Amniotic stem cell (primary cell): Measurements from ENCODE around the gene MIF.
"Not testable (repeated sequence)": the region's sequence is repeated elsewhere in the genome, so short reads cannot be mapped to it uniquely, and the experiment has no call there.

Source experiments
- DNase-seq: peaks from one replicate; lab custom pipeline; 2025; lab: John Stamatoyannopoulos, UW

The MIF gene

GRCh38 chr22:23903328-23903971 is 9.3 kb downstream of the MIF start:
- no peak for DNase-seq

- no peak for DNase-seq
These were observed 10.5 kb downstream of the MIF start for GRCh38 chr22:23904573-23905254.

GRCh38 chr22:23906641-23907040 is 12.5 kb downstream of the MIF start:
- no peak for DNase-seq

- not testable (repeated sequence) for DNase-seq
These were observed 13.2 kb downstream of the MIF start for GRCh38 chr22:23907423-23907822.

DNA sequence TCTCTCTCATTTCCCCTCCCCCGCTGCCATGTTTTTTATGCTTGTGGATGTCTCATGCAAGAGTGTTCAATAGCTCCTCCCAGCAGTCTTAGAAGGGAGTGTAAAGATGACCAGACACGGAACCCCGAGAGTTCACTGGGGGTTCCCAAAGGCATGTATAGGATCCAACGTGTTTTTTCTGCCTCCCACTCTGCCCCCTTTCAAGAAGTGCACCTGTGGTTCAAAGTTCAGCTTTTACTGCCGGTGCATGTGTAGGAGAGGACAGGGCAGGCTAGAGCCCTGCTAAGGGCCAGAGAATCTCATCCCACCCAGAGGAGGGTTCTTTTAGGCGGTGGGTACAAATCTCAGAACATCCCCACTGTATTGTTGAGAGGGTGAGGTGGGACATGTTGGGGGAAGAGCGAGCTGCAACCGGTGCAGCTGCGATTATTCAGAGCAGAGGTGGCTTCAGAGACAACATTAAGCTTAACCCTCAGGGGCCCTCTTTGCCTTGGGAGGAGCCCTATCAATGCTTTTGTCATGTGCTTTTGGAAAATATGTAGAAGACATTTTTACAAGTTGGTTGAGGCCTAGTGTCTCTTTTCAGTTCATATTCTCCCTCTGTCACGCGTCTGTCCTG is 14.5 kb downstream of the MIF start:
- no peak for DNase-seq

- no peak for DNase-seq
These were observed 15.2 kb downstream of the MIF start for GRCh38 chr22:23909296-23909898.

DNA sequence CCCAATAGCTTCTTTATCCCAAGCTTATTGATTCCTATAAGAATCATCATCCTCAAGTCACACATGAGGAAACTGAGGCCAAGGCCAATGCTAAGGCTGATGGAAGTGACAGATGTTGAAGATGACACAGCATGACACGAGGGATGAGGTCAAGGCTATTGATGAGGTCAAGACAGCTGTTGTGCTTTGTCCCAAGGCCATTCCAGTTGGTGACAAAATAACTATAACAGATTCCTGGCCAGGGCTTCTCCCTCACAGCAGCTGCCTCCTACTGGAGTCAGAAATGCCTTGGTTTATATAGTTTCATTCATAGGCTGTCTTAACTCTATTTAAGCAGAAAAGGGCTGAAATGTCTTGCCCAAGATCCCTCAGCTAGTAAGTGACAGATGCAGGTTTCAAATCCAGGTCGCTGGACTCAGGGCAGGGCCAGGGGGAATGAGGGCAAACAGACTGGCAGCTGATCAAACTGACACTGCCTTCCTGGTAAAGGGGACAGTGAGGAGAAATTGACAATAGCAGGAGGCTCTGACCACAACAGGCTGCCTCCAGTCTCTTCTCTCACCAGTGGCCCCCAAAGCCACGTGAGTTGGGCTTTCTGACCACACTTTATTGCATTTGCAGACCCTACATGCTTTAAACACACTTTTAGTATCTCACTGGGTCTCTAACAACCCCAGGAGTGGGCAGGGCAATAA is 16.5 kb downstream of the MIF start:
- no peak for DNase-seq

GRCh38 chr22:23911318-23911980 is 17.3 kb downstream of the MIF start:
- no peak for DNase-seq

GRCh38 chr22:23912293-23912903 is 18.2 kb downstream of the MIF start:
- DNase-seq, result no peak

- no peak for DNase-seq
These were observed 19.1 kb downstream of the MIF start for GRCh38 chr22:23913306-23913660.

DNA sequence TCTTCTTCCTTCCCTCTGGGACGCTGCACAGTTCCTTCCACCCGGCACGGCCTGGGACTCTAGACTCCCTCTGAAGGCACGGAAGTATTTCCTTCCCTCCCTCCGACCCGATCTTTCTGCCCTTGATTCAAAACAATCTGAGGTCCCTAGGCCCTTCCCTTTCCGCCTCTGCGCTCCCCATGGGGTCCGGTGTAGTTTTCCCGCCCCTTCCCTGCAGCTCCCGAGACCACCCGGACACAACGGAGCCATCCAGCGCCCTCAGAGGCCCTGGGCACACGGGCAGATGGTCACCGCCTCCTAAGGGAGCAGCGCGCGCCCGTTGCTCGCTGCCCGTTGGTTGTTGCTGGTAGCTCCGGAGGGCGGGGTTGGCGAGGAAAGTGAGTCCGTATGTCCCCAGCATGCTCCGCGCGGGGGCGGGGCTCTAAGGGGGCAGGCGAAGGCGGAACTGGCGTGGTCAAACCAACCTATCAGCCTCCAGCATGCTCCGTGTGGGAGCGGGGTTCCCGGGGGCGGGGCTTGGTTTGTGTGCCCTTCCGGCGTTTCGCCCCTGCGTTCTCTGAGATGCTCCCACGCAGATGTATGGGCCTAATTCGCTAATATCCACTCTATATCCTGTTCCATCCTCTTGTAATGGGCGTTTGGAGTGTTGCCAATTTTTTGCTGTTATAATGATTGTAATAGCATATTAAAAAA is 19.6 kb downstream of the MIF start:
- DNase-seq, result peak; percentile 99

DNA sequence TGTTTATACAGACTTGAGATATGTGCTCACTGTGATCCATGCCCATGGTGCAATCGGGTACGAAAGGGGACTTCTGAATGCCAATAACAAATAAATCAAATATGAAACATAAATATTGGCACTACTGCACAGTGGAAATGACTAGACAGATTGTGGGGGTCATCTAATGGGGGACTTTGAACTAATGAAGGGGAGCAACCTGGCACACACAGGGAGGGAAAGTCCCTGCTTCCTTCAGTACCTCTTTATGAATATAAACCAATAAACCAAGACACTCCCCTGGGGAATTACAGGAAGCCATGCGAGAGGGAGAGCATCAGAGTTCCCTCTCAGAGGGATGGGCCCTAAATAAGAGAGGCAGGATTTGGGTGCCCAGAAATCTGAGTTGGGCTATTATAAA is 21.1 kb downstream of the MIF start:
- no peak for DNase-seq

GRCh38 chr22:23920267-23920611 is 26.1 kb downstream of the MIF start:
- not testable (repeated sequence) for DNase-seq

DNA sequence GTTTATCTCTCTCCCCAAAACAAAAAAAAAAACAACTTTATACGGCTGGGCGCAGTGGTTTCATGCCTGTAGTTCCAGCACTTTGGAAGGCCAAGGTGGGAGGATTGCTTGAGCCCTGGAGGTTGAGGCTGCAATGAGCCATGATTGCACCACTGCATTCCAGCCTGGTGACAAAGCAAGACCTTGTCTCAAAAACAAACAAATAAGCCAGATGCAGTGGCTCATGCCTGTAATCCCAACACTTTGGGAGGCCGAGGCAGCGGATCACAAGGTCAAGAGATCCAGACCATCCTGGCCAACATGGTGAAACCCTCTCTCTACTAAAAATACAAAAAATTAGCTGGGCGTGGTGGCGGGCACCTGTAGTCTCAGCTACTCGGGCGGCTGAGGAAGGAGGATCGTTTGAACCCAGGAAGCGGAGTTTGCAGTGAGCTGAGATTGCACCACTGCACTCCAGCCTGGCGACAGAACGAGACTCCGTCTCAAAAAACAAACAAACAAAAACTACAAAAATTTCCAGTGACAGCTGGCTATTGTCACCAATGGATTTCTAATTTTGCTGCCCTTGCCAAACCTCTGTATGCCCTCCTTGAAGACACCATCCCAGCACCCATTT is 27.5 kb downstream of the MIF start:
- not testable (repeated sequence) for DNase-seq

DNA sequence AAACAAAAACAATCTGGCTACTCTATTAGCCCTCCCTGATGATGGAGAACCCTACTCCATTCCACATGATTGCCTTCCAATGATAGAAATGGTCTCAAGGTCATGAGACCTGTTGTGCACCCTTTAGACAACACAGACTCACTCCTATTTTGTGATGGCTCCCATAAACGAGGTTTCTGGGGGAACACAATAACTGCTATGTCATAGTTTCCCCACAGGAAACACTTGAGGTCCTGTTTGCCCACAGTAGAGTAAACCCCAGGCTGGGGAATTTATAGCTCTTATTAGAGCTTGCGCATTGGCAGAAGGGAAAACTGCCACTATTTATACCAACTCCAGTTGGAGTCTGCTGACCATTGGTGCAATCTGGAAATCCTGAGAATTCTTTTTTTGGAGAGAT is 28.7 kb downstream of the MIF start:
- DNase-seq, result no peak

GRCh38 chr22:23925020-23925606 is 30.9 kb downstream of the MIF start:
- DNase-seq, result no peak

DNA sequence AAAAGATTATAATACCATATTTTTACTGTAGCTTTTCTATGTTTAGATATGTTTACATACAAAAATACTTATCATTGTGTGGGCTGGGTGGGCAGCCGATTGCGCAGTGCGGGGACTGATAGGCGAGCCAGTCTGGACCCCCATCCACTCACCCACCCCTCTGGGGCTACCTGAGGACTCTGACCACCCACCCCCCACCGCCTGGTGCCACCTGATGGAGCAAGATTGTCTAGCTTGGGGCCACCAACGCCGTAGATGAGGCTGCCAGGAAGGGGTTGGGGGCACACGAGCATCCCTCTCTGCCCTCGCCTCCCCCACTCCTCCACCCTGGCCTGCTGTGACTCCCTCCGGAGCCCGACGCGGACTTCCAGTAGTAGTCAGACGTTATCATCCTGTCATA is 32.4 kb downstream of the MIF start:
- DNase-seq, result no peak

DNA sequence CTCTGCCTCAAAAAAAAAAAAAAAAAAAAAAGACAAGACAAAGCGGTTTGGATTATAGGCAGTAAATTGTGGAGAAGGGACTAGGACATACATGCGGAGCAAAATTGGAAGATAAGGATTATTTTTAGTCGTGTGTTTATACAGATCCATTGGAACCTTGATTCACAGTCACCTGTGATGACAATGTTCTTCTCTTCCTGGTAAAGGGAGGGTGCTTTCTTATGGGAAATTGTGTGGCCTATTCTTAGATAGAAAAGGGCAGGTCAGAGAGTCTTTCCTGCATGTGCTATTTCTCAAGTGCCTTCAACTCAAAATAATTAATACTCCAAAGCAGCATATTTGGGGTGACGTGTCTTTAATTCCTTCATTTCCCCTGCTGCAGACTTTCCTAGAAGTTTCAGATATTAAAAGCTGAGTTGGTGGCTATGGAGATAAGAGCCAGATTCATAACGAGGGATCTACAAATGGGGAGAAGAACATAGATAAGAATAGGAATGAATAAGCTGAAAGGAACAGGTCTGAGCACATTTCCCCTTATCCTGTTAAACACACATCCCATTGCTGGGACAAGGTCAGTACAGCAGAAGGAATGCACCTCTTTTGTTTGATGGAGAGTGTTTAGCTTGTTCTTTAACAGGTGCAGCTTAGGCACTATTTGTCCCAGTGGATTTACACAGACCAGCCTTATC is 44.3 kb downstream of the MIF start:
- no peak for DNase-seq

GRCh38 chr22:23939017-23939357 is 44.8 kb downstream of the MIF start:
- DNase-seq, result no peak

GRCh38 chr22:23940166-23940565 is 46.0 kb downstream of the MIF start:
- DNase-seq, result not testable (repeated sequence)
